HTR-8/SVneo (cell line): Measurements from ENCODE around the gene FASTK.
"Not testable (repeated sequence)": the region's sequence is repeated elsewhere in the genome, so short reads cannot be mapped to it uniquely, and the experiment has no call there.

Experiments used
- DNase-seq: peaks from one replicate; pipeline ENCODE4 v3.0.0; 2011; ENCODE audit warnings: low spot score, mixed read lengths; ENCODE audit not compliant: insufficient read length
- FAIRE-seq: peaks from 2 replicates; lab custom pipeline; 2011; peaks lifted over from hg19 to GRCh38; lab: Jason Lieb, UNC

Gene FASTK

GRCh38 chr7:151034312-151035025, 46.1 kb downstream of the FASTK start:
- FAIRE-seq (no peak), DNase-seq (no peak)

- DNase-seq (no peak), FAIRE-seq (no peak)
These were observed 46.8 kb downstream of the FASTK start for GRCh38 chr7:151033864-151034249.

GRCh38 chr7:151032936-151033863, 47.4 kb downstream of the FASTK start:
- DNase-seq (no peak), FAIRE-seq (no peak)

- no peak for DNase-seq
- no peak for FAIRE-seq
These were observed 49.6 kb downstream of the FASTK start for GRCh38 chr7:151031011-151031410.

- FAIRE-seq = no peak
- DNase-seq = no peak
These were observed 51.6 kb downstream of the FASTK start for GRCh38 chr7:151028948-151029501.

GRCh38 chr7:151028131-151028947, 52.3 kb downstream of the FASTK start, which contains the start of gene ABCB8:
Gene ABCB8, plus strand, starts transcription at chr7:151028450. Its CDS starts 66 bp downstream, at chr7:151028516.
- peak; percentile 99 for DNase-seq
- peak; percentile 26 for FAIRE-seq

GRCh38 chr7:151027728-151028130, 52.9 kb downstream of the FASTK start:
- not testable (repeated sequence) for FAIRE-seq, DNase-seq

- not testable (repeated sequence) for DNase-seq, FAIRE-seq
These were observed 53.6 kb downstream of the FASTK start for GRCh38 chr7:151026771-151027727.
